Gastrocnemius medialis (tissue), 4 donors: ENCODE measurements around the gene ZNF467. TPM values are rescaled to one million over a fixed set of nuclear protein-coding genes. Genes with fewer than 3 reads are reported as not detected.

Experiments used
- ATAC-seq, 2 donors: fragments of 150-250 bp; one replicate each; pipeline ENCODE4 v1.9.1; 2016
- DNase-seq, 2 donors: peaks; one replicate each; pipeline ENCODE4 v3.0.0-alpha.2; 2019
- H3K27ac ChIP-seq, 4 donors: fragments of 200-600 bp; sonication (generic); 1 replicate in 1 of 4; 2 replicates in 3 of 4; pipeline ENCODE4 v1.5.1; 2016 to 2018; ENCODE audit warnings: mild to moderate bottlenecking in 2 of 4, moderate library complexity in 1 of 4
- H3K27me3 ChIP-seq, 3 donors: fragments of 200-600 bp; sonication (generic) in 2 of 3; 1 replicate in 1 of 3; 2 replicates in 2 of 3; pipeline versions ENCODE4 v1.5.1 to v1.6.0; 2016 to 2019; ENCODE audit warnings: mild to moderate bottlenecking in 1 of 3, moderate library complexity in 1 of 3
- H3K36me3 ChIP-seq, 2 donors: fragments of 200-600 bp; sonication (generic) in 1 of 2; one replicate each; pipeline ENCODE4 v1.5.1; 2017 to 2018
- H3K4me1 ChIP-seq, 2 donors: fragments of 200-600 bp; sonication (generic) in 1 of 2; one replicate each; pipeline ENCODE4 v1.5.1; 2016 to 2017; ENCODE audit warnings: mild to moderate bottlenecking in 2 of 2
- H3K4me3 ChIP-seq, 4 donors: fragments of 200-600 bp; sonication (generic) in 3 of 4; 1 replicate in 1 of 4; 2 replicates in 3 of 4; pipeline ENCODE4 v1.5.1; 2016 to 2019; ENCODE audit warnings: mild to moderate bottlenecking in 2 of 4
- H3K9me3 ChIP-seq, 3 donors: fragments of 200-600 bp; sonication (generic) in 2 of 3; 1 replicate in 1 of 3; 2 replicates in 2 of 3; pipeline ENCODE4 v1.5.1; 2016 to 2019
- CTCF ChIP-seq, 5 experiments: fragments of 450-650 bp in 3 of 5; fragments of 200-600 bp in 2 of 5; sonication (generic) in 2 of 5; IDR thresholded peaks in 4 of 5; conservative IDR thresholded peaks in 1 of 5; 1 replicate in 4 of 5; 2 replicates in 1 of 5; pipeline ENCODE4 v1.5.1; 2016 to 2019; ENCODE audit warnings: antibody characterized with exemption in 5 of 5, mild to moderate bottlenecking in 3 of 5, moderate library complexity in 3 of 5
- POLR2A ChIP-seq, 2 donors: fragments of 450-650 bp; IDR thresholded peaks; one replicate each; pipeline ENCODE4 v1.6.1; 2017; ENCODE audit warnings: antibody characterized with exemption in 2 of 2, mild to moderate bottlenecking in 2 of 2, moderate library complexity in 2 of 2
- in situ Hi-C, 4 donors: fragments of 200-750 bp; cut with MboI; loops; one replicate each; pipeline versions ENCODE4 v1.15.0 to v1.8.0; 2017; ENCODE audit warnings: low sequenced_read_pairs in 4 of 4
- intact Hi-C: fragments of 100-400 bp; cut with DNase I; formaldehyde crosslinking; loops from one replicate; pipeline ENCODE4 v1.15.1; 2023; ENCODE audit warnings: low total_unique reads
- total RNA-seq, 4 donors: library from RNA; depleted of rRNA; stranded (reverse); fragments of >200 nt; gene quantifications; one replicate each; pipeline versions ENCODE4 v1.1.0 to v1.2.3, GENCODE V29; 2016

Gene ZNF467
- total RNA-seq, 4 donors from 2014 or later, result 0.15 to 1.8 (median 0.95) TPM

DNA sequence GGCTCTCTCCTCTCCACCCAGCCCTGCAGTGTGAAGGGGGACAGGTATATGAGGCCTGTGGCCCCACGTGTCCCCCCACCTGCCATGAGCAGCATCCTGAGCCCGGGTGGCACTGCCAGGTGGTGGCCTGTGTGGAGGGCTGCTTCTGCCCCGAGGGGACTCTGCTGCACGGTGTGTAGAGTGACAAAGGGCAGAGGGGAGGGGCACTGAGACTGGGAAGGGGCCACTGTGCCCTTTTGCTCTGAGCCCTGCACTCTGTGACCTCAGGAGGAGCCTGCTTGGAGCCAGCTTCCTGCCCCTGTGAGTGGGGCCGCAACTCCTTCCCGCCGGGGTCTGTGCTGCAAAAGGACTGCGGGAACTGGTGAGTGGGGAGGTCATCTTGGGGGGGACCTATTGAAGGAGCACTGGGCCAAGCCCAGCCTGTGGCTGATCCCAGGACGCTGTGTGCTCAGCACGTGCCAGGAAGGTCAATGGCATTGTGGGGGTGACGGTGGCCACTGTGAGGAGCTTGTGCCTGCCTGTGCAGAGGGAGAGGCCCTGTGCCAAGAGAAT, 15.0 kb upstream of the ZNF467 start:
- in situ Hi-C loops, result no loop called here

DNA sequence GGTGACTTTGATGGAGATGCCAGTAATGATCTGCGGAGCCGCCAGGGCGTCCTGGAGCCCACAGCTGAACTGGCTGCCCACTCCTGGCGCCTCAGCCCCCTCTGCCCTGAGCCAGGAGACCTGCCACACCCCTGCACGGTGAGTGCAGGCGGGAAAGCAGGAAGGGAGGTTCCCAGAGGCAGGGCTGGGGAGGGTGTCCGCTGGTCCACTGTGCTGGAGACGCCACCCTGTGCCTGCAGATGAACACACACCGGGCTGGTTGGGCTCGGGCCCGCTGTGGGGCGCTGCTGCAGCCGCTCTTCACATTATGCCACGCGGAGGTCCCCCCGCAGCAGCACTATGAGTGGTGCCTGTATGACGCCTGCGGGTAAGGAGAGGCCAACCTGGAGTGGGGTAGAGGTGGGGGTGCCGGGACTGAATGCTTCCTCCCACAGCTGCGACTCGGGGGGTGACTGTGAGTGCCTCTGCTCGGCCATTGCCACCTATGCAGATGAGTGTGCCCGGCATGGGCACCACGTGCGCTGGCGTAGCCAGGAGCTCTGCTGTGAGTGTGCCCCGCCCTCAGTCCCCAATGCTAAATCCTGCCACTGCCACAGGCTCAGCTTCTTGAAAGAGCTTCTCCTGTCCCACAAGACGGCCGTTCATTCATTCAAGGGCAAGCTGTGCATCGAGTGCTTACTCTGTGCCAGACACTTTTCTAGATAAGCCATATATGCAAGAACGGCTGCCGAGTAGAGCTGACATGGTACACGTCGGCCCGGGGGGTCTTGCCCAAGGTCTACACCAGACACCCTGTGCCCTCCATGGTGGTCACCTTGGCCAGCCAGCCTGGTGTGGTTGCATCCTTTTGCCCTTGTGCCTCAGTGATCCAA, 14.3 kb upstream of the ZNF467 start:
- H3K36me3 ChIP-seq, result no peaks in the 10 kb centered on the region
- no peak overlapping the region for H3K4me3 ChIP-seq
- intact Hi-C loops, result no loop called here
- DNase-seq (no peak), ATAC-seq (no peak)
- H3K27me3 ChIP-seq, result peaks cover 25 to 32% (median 30%) of the 10 kb centered on the region in 3 donors
- no peak overlapping the region for H3K27ac ChIP-seq
- in situ Hi-C loops, result no loop called here
- H3K4me1 ChIP-seq, result no peaks in the 10 kb centered on the region
- TF ChIP-seq POLR2A (IDR thresholded peaks at IDR 0.05), result no peak
- peak in 1 of 5 experiments; percentile 19 for TF ChIP-seq CTCF (IDR thresholded peaks at IDR 0.05 in 4 of 5, conservative IDR thresholded peaks at IDR 0.05 in 1 of 5)
- H3K9me3 ChIP-seq, result no peaks in the 10 kb centered on the region

More for the DNA sequence above, 15.0 kb upstream of the ZNF467 start:
- Histone ChIP-seq H3K36me3 (no peaks in the 10 kb centered on the region), H3K9me3 (no peaks in the 10 kb centered on the region), H3K27ac (no peak overlapping the region), H3K4me1 (no peaks in the 10 kb centered on the region), H3K4me3 (no peak overlapping the region), H3K27me3 (peaks cover 25 to 32% (median 30%) of the 10 kb centered on the region in 3 donors)
- TF ChIP-seq POLR2A (IDR thresholded peaks at IDR 0.05) (no peak), CTCF (IDR thresholded peaks at IDR 0.05 in 4 of 5, conservative IDR thresholded peaks at IDR 0.05 in 1 of 5) (no peak)
- ATAC-seq, result no peak
- intact Hi-C loops, result no loop called here
- no peak for DNase-seq

GRCh38 chr7:149785983-149786382, 12.6 kb upstream of the ZNF467 start:
- Histone ChIP-seq H3K4me1 (no peaks in the 10 kb centered on the region), H3K9me3 (no peaks in the 10 kb centered on the region), H3K36me3 (no peaks in the 10 kb centered on the region), H3K27ac (no peak overlapping the region), H3K27me3 (peaks cover 18 to 24% (median 20%) of the 10 kb centered on the region in 3 donors), H3K4me3 (no peak overlapping the region)
- DNase-seq (no peak), ATAC-seq (no peak)
- no peak for TF ChIP-seq POLR2A (IDR thresholded peaks at IDR 0.05)
- no peak for TF ChIP-seq CTCF (IDR thresholded peaks at IDR 0.05 in 4 of 5, conservative IDR thresholded peaks at IDR 0.05 in 1 of 5)
- in situ Hi-C loops, result no loop called here
- intact Hi-C loops, result no loop called here

GRCh38 chr7:149785402-149785801, 12.0 kb upstream of the ZNF467 start:
- no peaks in the 10 kb centered on the region for H3K36me3 ChIP-seq
- intact Hi-C loops (no loop called here), in situ Hi-C loops (no loop called here)
- no peaks in the 10 kb centered on the region for H3K4me1 ChIP-seq
- DNase-seq (no peak), ATAC-seq (no peak)
- TF ChIP-seq POLR2A (IDR thresholded peaks at IDR 0.05), result no peak
- TF ChIP-seq CTCF (IDR thresholded peaks at IDR 0.05 in 4 of 5, conservative IDR thresholded peaks at IDR 0.05 in 1 of 5), result no peak
- no peak overlapping the region for H3K4me3 ChIP-seq
- no peaks in the 10 kb centered on the region for H3K9me3 ChIP-seq
- H3K27ac ChIP-seq, result no peak overlapping the region
- peaks cover 12 to 19% (median 14%) of the 10 kb centered on the region in 3 donors for H3K27me3 ChIP-seq
